Transverse colon (tissue), 4 donors: ENCODE measurements around the gene FEM1A.

Source experiments
- EP300 ChIP-seq: sonication (generic); formaldehyde crosslinking; IDR thresholded peaks from one replicate; pipeline ENCODE4 v1.6.1; 2017; ENCODE audit warnings: antibody characterized with exemption, low read depth
- POLR2AphosphoS5 ChIP-seq, 3 donors: sonication (generic); formaldehyde crosslinking; IDR thresholded peaks; one replicate each; pipeline ENCODE4 v1.6.1; 2016; ENCODE audit warnings: antibody characterized with exemption in 3 of 3
- TF ChIP-seq, protein P1 (sequence below), 5 experiments: fragments of 200-600 bp in 3 of 5; fragments of 450-650 bp in 2 of 5; sonication (generic) in 3 of 5; IDR thresholded peaks; 1 replicate in 2 of 5; 2 replicates in 3 of 5; pipeline ENCODE4 v1.5.1; 2016 to 2017; ENCODE audit warnings: antibody characterized with exemption in 5 of 5, inconsistent platforms in 3 of 5, mild to moderate bottlenecking in 2 of 5, moderate library complexity in 1 of 5

DNA sequence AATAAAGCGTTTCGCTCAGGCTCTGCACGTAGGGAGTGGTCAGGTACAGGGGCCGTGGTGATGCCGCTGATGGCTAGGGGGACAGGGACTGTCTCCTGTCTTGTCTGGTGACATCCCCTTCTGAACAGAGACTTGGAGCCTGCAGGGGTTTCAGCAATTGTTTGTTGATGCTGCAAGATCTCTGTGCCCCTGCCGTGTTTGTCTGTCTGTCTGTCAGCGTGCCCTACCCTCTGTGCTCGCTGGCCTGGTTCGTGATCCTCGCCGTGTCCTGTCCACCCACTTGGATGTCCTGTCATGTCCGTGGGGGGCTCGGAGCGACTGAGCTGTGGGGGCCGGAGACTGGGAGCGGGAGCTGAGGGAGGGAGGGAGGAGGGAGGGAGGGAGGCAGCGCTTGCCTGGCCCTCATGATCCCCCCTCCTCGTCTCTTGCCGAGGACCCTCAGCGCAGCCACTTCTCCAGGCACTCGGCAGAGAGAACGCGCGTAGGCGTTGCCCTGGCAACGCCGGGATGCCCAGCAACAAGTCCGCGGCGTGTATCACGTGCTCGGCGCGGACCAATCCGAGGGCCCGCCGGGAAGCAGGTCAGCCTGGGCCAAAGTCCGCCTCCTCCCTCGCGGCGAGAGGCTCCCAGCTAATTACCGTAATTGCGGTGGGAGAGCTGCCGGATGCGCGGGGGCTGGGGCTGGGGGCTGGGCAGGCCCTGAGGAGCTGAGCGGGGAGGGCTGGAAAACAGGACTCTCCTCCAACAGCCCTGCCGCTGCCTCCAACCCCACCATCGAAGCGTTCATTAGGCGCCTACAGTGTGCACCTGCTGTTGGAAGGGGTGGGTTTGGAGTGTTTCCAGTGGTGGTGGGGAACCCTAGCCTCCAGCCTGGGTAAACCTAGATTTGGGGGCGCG, 31.9 kb upstream of the FEM1A start:
- TF ChIP-seq POLR2AphosphoS5 (IDR thresholded peaks at IDR 0.05) (no peak), EP300 (no peak)
- TF ChIP-seq, protein P1, sequence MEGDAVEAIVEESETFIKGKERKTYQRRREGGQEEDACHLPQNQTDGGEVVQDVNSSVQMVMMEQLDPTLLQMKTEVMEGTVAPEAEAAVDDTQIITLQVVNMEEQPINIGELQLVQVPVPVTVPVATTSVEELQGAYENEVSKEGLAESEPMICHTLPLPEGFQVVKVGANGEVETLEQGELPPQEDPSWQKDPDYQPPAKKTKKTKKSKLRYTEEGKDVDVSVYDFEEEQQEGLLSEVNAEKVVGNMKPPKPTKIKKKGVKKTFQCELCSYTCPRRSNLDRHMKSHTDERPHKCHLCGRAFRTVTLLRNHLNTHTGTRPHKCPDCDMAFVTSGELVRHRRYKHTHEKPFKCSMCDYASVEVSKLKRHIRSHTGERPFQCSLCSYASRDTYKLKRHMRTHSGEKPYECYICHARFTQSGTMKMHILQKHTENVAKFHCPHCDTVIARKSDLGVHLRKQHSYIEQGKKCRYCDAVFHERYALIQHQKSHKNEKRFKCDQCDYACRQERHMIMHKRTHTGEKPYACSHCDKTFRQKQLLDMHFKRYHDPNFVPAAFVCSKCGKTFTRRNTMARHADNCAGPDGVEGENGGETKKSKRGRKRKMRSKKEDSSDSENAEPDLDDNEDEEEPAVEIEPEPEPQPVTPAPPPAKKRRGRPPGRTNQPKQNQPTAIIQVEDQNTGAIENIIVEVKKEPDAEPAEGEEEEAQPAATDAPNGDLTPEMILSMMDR (IDR thresholded peaks at IDR 0.05), result no peak
